SK-N-MC (cell line): ENCODE data around the gene CAMTA1.

Experiments
- EZH2 ChIP-seq: fragments of 200-600 bp; sonication (generic); IDR thresholded peaks from one replicate; pipeline ENCODE4 v1.6.1; 2017; ENCODE audit warnings: antibody characterized with exemption
- FOXP2 ChIP-seq: optimal IDR thresholded peaks from 2 replicates; pipeline ENCODE3; 2011; ENCODE audit warnings: mild to moderate bottlenecking, moderate library complexity; ENCODE audit not compliant: insufficient read depth; ENCODE audit errors: extremely low read length, control extremely low read depth
- POLR2AphosphoS5 ChIP-seq: IDR thresholded peaks from 2 replicates; pipeline ENCODE4 v1.6.1; 2012; ENCODE audit warnings: mild to moderate bottlenecking, low read depth, low read length, borderline replicate concordance

DNA sequence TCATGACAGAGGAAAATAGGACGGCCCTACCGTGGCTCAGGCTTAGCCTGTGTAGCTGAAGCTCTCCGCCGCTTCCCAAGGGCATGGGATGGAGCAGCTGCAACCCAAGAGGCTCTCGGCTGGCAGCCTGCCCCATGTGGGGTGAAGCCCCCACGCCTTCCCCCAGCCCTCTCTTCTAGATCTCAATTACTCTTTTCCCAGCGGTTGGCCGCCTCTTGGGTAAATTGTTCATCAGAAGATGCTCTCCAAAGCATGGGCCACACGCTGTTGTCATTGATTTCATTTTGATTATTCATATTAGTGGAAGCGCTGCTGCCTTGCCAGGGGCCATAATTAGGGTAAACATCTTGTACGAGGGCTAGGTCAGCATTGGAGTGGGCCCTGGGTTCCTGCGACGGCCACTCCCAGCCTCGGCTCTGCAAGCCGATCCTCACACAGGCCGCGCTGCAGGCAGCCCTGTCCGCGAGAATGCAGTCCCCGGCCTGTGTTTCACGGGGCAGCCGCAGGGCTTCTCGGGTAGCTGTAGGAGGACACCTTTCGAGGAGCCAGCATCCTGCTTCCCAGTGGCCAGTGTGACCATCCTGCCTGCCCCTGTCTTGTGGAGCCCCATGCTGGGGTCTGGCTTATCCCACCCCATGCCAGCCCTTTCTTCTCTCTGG is 871.4 kb downstream of the CAMTA1 start:
- TF ChIP-seq POLR2AphosphoS5 (no peak), EZH2 (no peak), FOXP2 (no peak)
